GM12892 (cell line): ENCODE measurements around the gene SLC25A40.

Experiments
- POLR2A ChIP-seq: IDR thresholded peaks from 2 replicates; pipeline ENCODE4 v1.6.1; 2011; ENCODE audit warnings: low read depth, low read length, control low read depth
- POLR2AphosphoS5 ChIP-seq: IDR thresholded peaks from 2 replicates; pipeline ENCODE4 v1.6.1; 2011; ENCODE audit warnings: low read depth, low read length, control low read depth
- TAF1 ChIP-seq: IDR thresholded peaks from 2 replicates; pipeline ENCODE4 v1.6.1; 2011; ENCODE audit warnings: low read depth, mild to moderate bottlenecking, control low read depth, low read length, borderline replicate concordance

GRCh38 chr7:87837597-87837996, 38.6 kb downstream of the SLC25A40 start:
- TF ChIP-seq POLR2A (no peak), POLR2AphosphoS5 (no peak), TAF1 (no peak)
